Activated B cell treated with CpG ODN at 0.5 μM for 24 hours (primary cell): ENCODE results near the gene RNASE2. TPM values are rescaled to one million over a fixed set of nuclear protein-coding genes. Genes with fewer than 3 reads are reported as not detected.
"Not testable (repeated sequence)": the region's sequence is repeated elsewhere in the genome, so short reads cannot be mapped to it uniquely, and the experiment has no call there.

Source experiments
- ATAC-seq: fragments of 200-7000 bp; cut with Tn5 transposase; one replicate; pipeline ENCODE4 v1.10.0; 2021; ENCODE audit warnings: low read depth, mild to moderate bottlenecking, moderate library complexity
- CTCF ChIA-PET: fragments of 350-600 bp; sonication (Branson Sonifier 250); formaldehyde crosslinking; loops from one replicate; lab custom pipeline; 2021; ENCODE audit warnings: antibody characterized with exemption; lab: Charles Lee
- POLR2A ChIA-PET: fragments of 350-600 bp; sonication (Branson Sonifier 250); formaldehyde crosslinking; loops from one replicate; lab custom pipeline; 2021; ENCODE audit warnings: antibody characterized with exemption; lab: Charles Lee
- DNase-seq: peaks from one replicate; pipeline ENCODE4 v3.0.0; 2022
- H3K27ac Mint-ChIP-seq: one replicate; pipeline ENCODE4 v1.8.0; 2020; ENCODE audit warnings: mixed read lengths
- H3K27me3 Mint-ChIP-seq: one replicate; pipeline ENCODE4 v1.8.0; 2021; ENCODE audit warnings: mixed read lengths
- H3K36me3 Mint-ChIP-seq: one replicate; pipeline ENCODE4 v1.8.0; 2021; ENCODE audit warnings: low read depth, mixed read lengths
- H3K4me1 Mint-ChIP-seq: one replicate; pipeline ENCODE4 v1.8.0; 2021; ENCODE audit warnings: mixed read lengths
- H3K4me3 Mint-ChIP-seq: one replicate; pipeline ENCODE4 v1.8.0; 2020; ENCODE audit warnings: mild to moderate bottlenecking, mixed read lengths
- H3K9me3 Mint-ChIP-seq: one replicate; pipeline ENCODE4 v1.8.0; 2020; ENCODE audit warnings: mixed read lengths
- CTCF ChIP-seq: fragments of 200-600 bp; IDR thresholded peaks from one replicate; pipeline ENCODE4 v1.8.0; 2022; ENCODE audit warnings: antibody characterized with exemption, mild to moderate bottlenecking
- intact Hi-C: fragments of 100-400 bp; cut with micrococcal nuclease; formaldehyde crosslinking; loops from one replicate; pipeline ENCODE4 v1.15.1; 2024
- total RNA-seq: library from RNA; stranded (reverse); gene quantifications from 2 replicates; pipeline ENCODE4 v1.2.3, GENCODE V29; 2022

RNASE2 gene
- total RNA-seq, 1 donor from 2014 or later = not detected

GRCh38 chr14:20934148-20934762 lies 21.0 kb upstream of the RNASE2 start:
- TF ChIP-seq CTCF = no peak
- ATAC-seq = no peak
- Mint-ChIP-seq H3K4me3 (no peak overlapping the region), H3K9me3 (no peaks in the 10 kb centered on the region), H3K4me1 (peaks cover 16% of the 10 kb centered on the region), H3K36me3 (no peaks in the 10 kb centered on the region), H3K27me3 (peaks cover 13% of the 10 kb centered on the region), H3K27ac (no peak overlapping the region)
- intact Hi-C loops = no loop called here
- ChIA-PET POLR2A (no interaction called here), CTCF (no interaction called here)
- no peak for DNase-seq

GRCh38 chr14:20935303-20935984 lies 19.8 kb upstream of the RNASE2 start:
- H3K27me3 Mint-ChIP-seq = peaks cover 9% of the 10 kb centered on the region
- DNase-seq = no peak
- no peak for TF ChIP-seq CTCF
- ATAC-seq = peak; percentile 70
- intact Hi-C loops = no loop called here
- H3K36me3 Mint-ChIP-seq = no peaks in the 10 kb centered on the region
- H3K4me1 Mint-ChIP-seq = peaks cover 16% of the 10 kb centered on the region
- ChIA-PET POLR2A (no interaction called here), CTCF (no interaction called here)
- no peak overlapping the region for H3K27ac Mint-ChIP-seq
- no peaks in the 10 kb centered on the region for H3K9me3 Mint-ChIP-seq
- H3K4me3 Mint-ChIP-seq = no peak overlapping the region

- POLR2A ChIA-PET, H3K4me3 Mint-ChIP-seq, H3K9me3 Mint-ChIP-seq, CTCF ChIA-PET, H3K27ac Mint-ChIP-seq, intact Hi-C loops, H3K36me3 Mint-ChIP-seq, H3K4me1 Mint-ChIP-seq, ATAC-seq, DNase-seq: not testable (repeated sequence)
- H3K27me3 Mint-ChIP-seq = peaks cover 20% of the 10 kb centered on the region
Observed at GRCh38 chr14:20945146-20945545, 10.1 kb upstream of the RNASE2 start.

- H3K27ac Mint-ChIP-seq, intact Hi-C loops, ATAC-seq, CTCF ChIA-PET, H3K4me3 Mint-ChIP-seq, POLR2A ChIA-PET, H3K9me3 Mint-ChIP-seq, H3K4me1 Mint-ChIP-seq, DNase-seq, H3K36me3 Mint-ChIP-seq: not testable (repeated sequence)
- H3K27me3 Mint-ChIP-seq = peaks cover 13% of the 10 kb centered on the region
Observed at GRCh38 chr14:20946707-20947106, 8.6 kb upstream of the RNASE2 start.

- H3K27me3 Mint-ChIP-seq = peaks cover 33% of the 10 kb centered on the region
- H3K27ac Mint-ChIP-seq, H3K4me1 Mint-ChIP-seq, POLR2A ChIA-PET, ATAC-seq, CTCF ChIA-PET, H3K4me3 Mint-ChIP-seq, H3K9me3 Mint-ChIP-seq, DNase-seq, intact Hi-C loops, H3K36me3 Mint-ChIP-seq: not testable (repeated sequence)
Observed at GRCh38 chr14:20955538-20955873, 219 bp downstream of the RNASE2 start.

- peaks cover 4% of the 10 kb centered on the region for H3K4me1 Mint-ChIP-seq
- no peaks in the 10 kb centered on the region for H3K9me3 Mint-ChIP-seq
- no peak for DNase-seq
- H3K27ac Mint-ChIP-seq = no peak overlapping the region
- no peak overlapping the region for H3K4me3 Mint-ChIP-seq
- CTCF ChIA-PET = no interaction called here
- POLR2A ChIA-PET = no interaction called here
- H3K36me3 Mint-ChIP-seq = no peaks in the 10 kb centered on the region
- peaks cover 33% of the 10 kb centered on the region for H3K27me3 Mint-ChIP-seq
- intact Hi-C loops = no loop called here
- no peak for ATAC-seq
- TF ChIP-seq CTCF = no peak
Observed at GRCh38 chr14:20956376-20956976, 1.2 kb downstream of the RNASE2 start.

GRCh38 chr14:20958946-20959345 lies 3.7 kb downstream of the RNASE2 start:
- POLR2A ChIA-PET, H3K9me3 Mint-ChIP-seq, intact Hi-C loops, H3K36me3 Mint-ChIP-seq, ATAC-seq, H3K4me1 Mint-ChIP-seq, H3K4me3 Mint-ChIP-seq, DNase-seq, H3K27ac Mint-ChIP-seq: not testable (repeated sequence)
- CTCF ChIA-PET = interaction anchor here (4.8 kb wide), 1 partner anchor 13 kb away, joined by 35 read pairs; no protein-coding TSS in a partner anchor
- H3K27me3 Mint-ChIP-seq = peaks cover 28% of the 10 kb centered on the region
